Rectal smooth muscle tissue (tissue), 1 donor: ENCODE results near the gene NTM.

Experiments used
- H3K27ac ChIP-seq: one replicate; pipeline ENCODE4 v1.7.0; 2013; ENCODE audit warnings: low read depth, low read length, inconsistent platforms
- H3K27me3 ChIP-seq: one replicate; pipeline ENCODE4 v1.7.0; 2013; ENCODE audit warnings: low read length; ENCODE audit not compliant: control insufficient read depth, insufficient read depth
- H3K36me3 ChIP-seq: one replicate; pipeline ENCODE4 v1.7.0; 2013; ENCODE audit warnings: low read length; ENCODE audit not compliant: control insufficient read depth, insufficient read depth
- H3K4me1 ChIP-seq: one replicate; pipeline ENCODE4 v1.7.0; 2013; ENCODE audit warnings: low read length; ENCODE audit not compliant: control insufficient read depth, insufficient read depth
- H3K4me3 ChIP-seq: one replicate; pipeline ENCODE4 v1.7.0; 2013; ENCODE audit warnings: low read length
- H3K9ac ChIP-seq: one replicate; pipeline ENCODE4 v1.7.0; 2013; ENCODE audit warnings: low read length

Gene NTM

GRCh38 chr11:132373405-132374143, 1003.2 kb downstream of the NTM start:
- no peaks in the 10 kb centered on the region for H3K27me3 ChIP-seq
- H3K36me3 ChIP-seq: no peaks in the 10 kb centered on the region
- H3K4me1 ChIP-seq: no peaks in the 10 kb centered on the region
- no peak overlapping the region for H3K9ac ChIP-seq
- H3K4me3 ChIP-seq: no peak overlapping the region
- H3K27ac ChIP-seq: no peak overlapping the region

DNA sequence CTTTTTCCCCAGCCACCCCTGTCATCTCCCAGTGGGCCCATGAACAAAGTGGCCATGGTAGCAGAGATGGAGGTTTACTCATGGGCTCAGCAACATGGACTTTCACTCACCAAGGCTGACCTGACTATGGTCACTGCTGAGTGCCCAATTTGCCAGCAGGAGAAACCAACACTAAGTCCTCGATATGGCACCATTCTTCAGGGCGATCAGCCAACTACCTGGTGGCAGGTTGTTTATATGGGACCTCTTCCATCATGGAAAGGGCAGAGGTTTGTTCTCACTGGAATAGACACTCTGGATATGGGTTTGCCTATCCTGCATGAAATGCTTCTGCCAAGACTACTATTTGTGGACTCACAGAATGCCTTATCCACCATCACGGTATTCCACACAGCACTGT, 1009.1 kb downstream of the NTM start:
- no peaks in the 10 kb centered on the region for H3K27me3 ChIP-seq
- no peak overlapping the region for H3K27ac ChIP-seq
- H3K9ac ChIP-seq: no peak overlapping the region
- no peaks in the 10 kb centered on the region for H3K36me3 ChIP-seq
- H3K4me1 ChIP-seq: no peaks in the 10 kb centered on the region
- no peak overlapping the region for H3K4me3 ChIP-seq
